ENCODE results near the gene LZTS2.

The LZTS2 gene

DNA sequence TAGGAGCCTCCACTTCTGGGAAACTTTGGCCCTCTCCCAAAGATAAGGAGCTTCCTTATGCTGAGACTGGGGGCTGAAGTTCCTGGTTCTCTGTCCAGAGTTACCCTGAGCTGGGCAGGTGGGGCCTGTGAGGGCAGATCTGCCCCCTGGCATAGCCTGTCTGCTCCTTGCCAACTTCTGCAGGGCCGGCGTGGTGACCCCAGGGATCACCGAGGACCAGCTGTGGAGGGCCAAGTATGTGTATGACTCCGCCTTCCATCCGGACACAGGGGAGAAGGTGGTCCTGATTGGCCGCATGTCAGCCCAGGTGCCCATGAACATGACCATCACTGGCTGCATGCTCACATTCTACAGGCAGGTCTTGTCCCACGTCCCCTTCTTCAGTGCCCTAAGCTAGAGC lies 35.7 kb downstream of the LZTS2 start:
- TF ChIP-seq EZH2 (IDR thresholded peaks at IDR 0.05; ENCODE audit: borderline replicate concordance, low read depth, low read length, severe bottlenecking) = no peak
- TF ChIP-seq, protein P1, sequence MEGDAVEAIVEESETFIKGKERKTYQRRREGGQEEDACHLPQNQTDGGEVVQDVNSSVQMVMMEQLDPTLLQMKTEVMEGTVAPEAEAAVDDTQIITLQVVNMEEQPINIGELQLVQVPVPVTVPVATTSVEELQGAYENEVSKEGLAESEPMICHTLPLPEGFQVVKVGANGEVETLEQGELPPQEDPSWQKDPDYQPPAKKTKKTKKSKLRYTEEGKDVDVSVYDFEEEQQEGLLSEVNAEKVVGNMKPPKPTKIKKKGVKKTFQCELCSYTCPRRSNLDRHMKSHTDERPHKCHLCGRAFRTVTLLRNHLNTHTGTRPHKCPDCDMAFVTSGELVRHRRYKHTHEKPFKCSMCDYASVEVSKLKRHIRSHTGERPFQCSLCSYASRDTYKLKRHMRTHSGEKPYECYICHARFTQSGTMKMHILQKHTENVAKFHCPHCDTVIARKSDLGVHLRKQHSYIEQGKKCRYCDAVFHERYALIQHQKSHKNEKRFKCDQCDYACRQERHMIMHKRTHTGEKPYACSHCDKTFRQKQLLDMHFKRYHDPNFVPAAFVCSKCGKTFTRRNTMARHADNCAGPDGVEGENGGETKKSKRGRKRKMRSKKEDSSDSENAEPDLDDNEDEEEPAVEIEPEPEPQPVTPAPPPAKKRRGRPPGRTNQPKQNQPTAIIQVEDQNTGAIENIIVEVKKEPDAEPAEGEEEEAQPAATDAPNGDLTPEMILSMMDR (IDR thresholded peaks at IDR 0.05; ENCODE audit: borderline replicate concordance, extremely low read depth, low read length, poor library complexity, severe bottlenecking) = no peak
- Histone ChIP-seq H3K4me3 (ENCODE audit: low read depth in 1 of 2, low read length in 2 of 2) (no peak overlapping the region), H3K79me2 (ENCODE audit: insufficient read depth, low read length) (0 out of 2 replicates have a peak, but pooled peaks cover 2% of the 10 kb centered on the region), H3K36me3 (ENCODE audit: insufficient read depth, low read length) (no peaks in the 10 kb centered on the region), H3K4me1 (ENCODE audit: insufficient read depth, low read length) (peaks cover 29% of the 10 kb centered on the region), H4K20me1 (ENCODE audit: insufficient read depth, low read length) (peaks cover 23% of the 10 kb centered on the region), H3K4me2 (ENCODE audit: insufficient read depth, low read length) (no peak overlapping the region), H3K27me3 (ENCODE audit: insufficient read depth, low read length, poor library complexity) (peaks cover 11% of the 10 kb centered on the region), H3K9ac (ENCODE audit: low read depth, low read length) (no peak overlapping the region), H3K9me3 (ENCODE audit: insufficient read depth, low read length, severe bottlenecking) (no peaks in the 10 kb centered on the region), H2AFZ (ENCODE audit: low read depth, low read length) (no peak overlapping the region), H3K27ac (ENCODE audit: low read length) (no peak overlapping the region)
- ATAC-seq (ENCODE audit: insufficient read depth, low read depth) (no peak), DNase-seq (no peak)

DNA sequence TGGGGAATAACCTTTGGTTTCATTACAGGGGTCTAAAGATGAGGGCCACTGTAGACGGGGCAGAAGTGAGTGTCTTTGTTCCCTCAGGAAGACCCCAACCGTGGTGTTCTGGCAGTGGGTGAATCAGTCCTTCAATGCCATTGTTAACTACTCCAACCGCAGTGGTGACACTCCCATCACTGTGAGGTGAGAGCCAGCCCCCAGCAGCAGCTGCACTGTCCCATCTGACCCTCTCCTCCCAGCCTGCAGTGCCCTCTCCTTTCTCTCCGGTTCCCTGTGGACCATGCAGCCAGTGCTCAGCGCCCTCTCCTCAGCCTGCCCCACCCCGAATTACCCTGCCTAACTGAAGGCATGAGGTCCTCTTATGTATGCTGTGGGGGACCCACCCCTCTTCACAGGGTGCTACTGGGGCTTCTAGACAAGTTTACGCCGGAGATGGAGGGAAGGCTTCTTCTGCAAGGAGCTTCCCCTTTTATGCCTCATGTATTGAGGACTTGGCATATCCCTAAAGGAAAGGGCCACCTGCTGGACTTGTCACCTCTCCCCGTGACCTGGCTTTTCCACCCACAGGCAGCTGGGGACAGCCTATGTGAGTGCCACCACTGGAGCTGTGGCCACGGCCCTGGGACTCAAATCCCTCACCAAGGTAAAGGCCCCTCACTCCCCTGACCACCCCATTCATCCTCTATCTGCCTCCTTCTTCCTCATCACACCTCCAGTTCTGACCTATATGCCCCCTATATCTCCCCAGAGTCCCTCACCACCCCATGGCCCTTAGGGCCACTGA lies 36.5 kb downstream of the LZTS2 start:
- ATAC-seq (ENCODE audit: insufficient read depth, low read depth) (no peak), DNase-seq (no peak)
- TF ChIP-seq EZH2 (IDR thresholded peaks at IDR 0.05; ENCODE audit: borderline replicate concordance, low read depth, low read length, severe bottlenecking) = no peak
- TF ChIP-seq, protein P1 (IDR thresholded peaks at IDR 0.05; ENCODE audit: borderline replicate concordance, extremely low read depth, low read length, poor library complexity, severe bottlenecking) = no peak
- Histone ChIP-seq H3K9ac (ENCODE audit: low read depth, low read length) (no peak overlapping the region), H3K4me1 (ENCODE audit: insufficient read depth, low read length) (peaks cover 21% of the 10 kb centered on the region), H3K27me3 (ENCODE audit: insufficient read depth, low read length, poor library complexity) (peaks cover 8% of the 10 kb centered on the region), H3K4me2 (ENCODE audit: insufficient read depth, low read length) (no peak overlapping the region), H3K9me3 (ENCODE audit: insufficient read depth, low read length, severe bottlenecking) (no peaks in the 10 kb centered on the region), H3K4me3 (ENCODE audit: low read depth in 1 of 2, low read length in 2 of 2) (no peak overlapping the region), H3K27ac (ENCODE audit: low read length) (no peak overlapping the region), H3K79me2 (ENCODE audit: insufficient read depth, low read length) (0 out of 2 replicates have a peak, but pooled peaks cover 2% of the 10 kb centered on the region), H3K36me3 (ENCODE audit: insufficient read depth, low read length) (no peaks in the 10 kb centered on the region), H2AFZ (ENCODE audit: low read depth, low read length) (no peak overlapping the region), H4K20me1 (ENCODE audit: insufficient read depth, low read length) (peaks cover 25% of the 10 kb centered on the region)

DNA sequence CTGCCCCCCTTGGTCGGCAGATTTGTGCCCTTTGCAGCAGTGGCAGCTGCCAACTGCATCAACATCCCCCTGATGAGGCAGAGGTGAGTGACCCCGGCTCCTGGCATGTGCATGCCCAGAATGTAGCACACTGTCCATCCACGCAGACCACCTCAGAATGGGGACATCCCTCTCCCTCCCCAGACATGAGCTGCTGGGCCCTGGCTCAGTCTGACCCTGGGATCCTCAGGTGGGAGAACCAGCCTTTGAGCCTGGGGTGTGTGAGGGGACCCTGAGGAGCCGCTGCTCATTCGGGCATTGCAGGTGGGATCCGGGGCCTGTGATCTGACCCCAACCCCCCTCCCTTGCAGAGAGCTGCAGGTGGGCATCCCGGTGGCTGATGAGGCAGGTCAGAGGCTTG lies 37.1 kb downstream of the LZTS2 start:
- Histone ChIP-seq H3K9me3 (ENCODE audit: insufficient read depth, low read length, severe bottlenecking) (no peaks in the 10 kb centered on the region), H3K27me3 (ENCODE audit: insufficient read depth, low read length, poor library complexity) (peaks cover 2% of the 10 kb centered on the region), H3K36me3 (ENCODE audit: insufficient read depth, low read length) (no peaks in the 10 kb centered on the region), H3K27ac (ENCODE audit: low read length) (no peak overlapping the region), H3K4me1 (ENCODE audit: insufficient read depth, low read length) (peaks cover 20% of the 10 kb centered on the region), H3K4me2 (ENCODE audit: insufficient read depth, low read length) (no peak overlapping the region), H3K79me2 (ENCODE audit: insufficient read depth, low read length) (0 out of 2 replicates have a peak, but pooled peaks cover 2% of the 10 kb centered on the region), H4K20me1 (ENCODE audit: insufficient read depth, low read length) (peaks cover 21% of the 10 kb centered on the region), H3K4me3 (ENCODE audit: low read depth in 1 of 2, low read length in 2 of 2) (no peak overlapping the region), H3K9ac (ENCODE audit: low read depth, low read length) (no peak overlapping the region), H2AFZ (ENCODE audit: low read depth, low read length) (no peak overlapping the region)
- ATAC-seq (ENCODE audit: insufficient read depth, low read depth) (no peak), DNase-seq (no peak)
- TF ChIP-seq, protein P1 (IDR thresholded peaks at IDR 0.05; ENCODE audit: borderline replicate concordance, extremely low read depth, low read length, poor library complexity, severe bottlenecking) = no peak
- no peak for TF ChIP-seq EZH2 (IDR thresholded peaks at IDR 0.05; ENCODE audit: borderline replicate concordance, low read depth, low read length, severe bottlenecking)
